Ovary (tissue), 9 donors: ENCODE measurements around the gene SMIM38. TPM values are rescaled to one million over a fixed set of nuclear protein-coding genes. Genes with fewer than 3 reads are reported as not detected.

Experiments used
- DNase-seq, 5 donors: peaks; one replicate each; pipeline ENCODE4 v3.0.0-alpha.2; 2019 to 2020
- H3K27ac ChIP-seq, 2 donors: fragments of 200-600 bp; one replicate each; pipeline versions ENCODE4 v1.5.1 to v1.8.0; 2019 to 2022
- H3K27me3 ChIP-seq: fragments of 200-600 bp; one replicate; pipeline ENCODE4 v1.8.0; 2022
- H3K36me3 ChIP-seq: fragments of 200-600 bp; sonication (generic); one replicate; pipeline ENCODE4 v1.5.1; 2019
- H3K4me1 ChIP-seq: one replicate; pipeline ENCODE4 v1.8.1; 2013; ENCODE audit warnings: mild to moderate bottlenecking, moderate library complexity; ENCODE audit not compliant: insufficient read depth
- H3K4me3 ChIP-seq: fragments of 200-600 bp; sonication (generic); one replicate; pipeline ENCODE4 v1.5.1; 2017
- H3K9me3 ChIP-seq, 2 donors: fragments of 200-600 bp in 1 of 2; sonication (generic) in 1 of 2; one replicate each; pipeline versions ENCODE4 v1.5.1 to v1.8.1; 2013 to 2019; ENCODE audit warnings: mild to moderate bottlenecking in 1 of 2, moderate library complexity in 1 of 2
- CTCF ChIP-seq, 3 donors: fragments of 450-650 bp in 2 of 3; fragments of 200-600 bp in 1 of 3; IDR thresholded peaks; one replicate each; pipeline versions ENCODE4 v1.5.1 to v1.8.0; 2016 to 2022; ENCODE audit warnings: antibody characterized with exemption in 3 of 3, mild to moderate bottlenecking in 1 of 3
- EP300 ChIP-seq: sonication (generic); formaldehyde crosslinking; IDR thresholded peaks from one replicate; pipeline ENCODE4 v1.6.1; 2017; ENCODE audit warnings: antibody characterized with exemption
- POLR2A ChIP-seq: fragments of 450-650 bp; IDR thresholded peaks from one replicate; pipeline ENCODE4 v1.6.1; 2017; ENCODE audit warnings: antibody characterized with exemption, mild to moderate bottlenecking, moderate library complexity
- WGBS, 3 donors: extraction: QIAGEN DNeasy Blood & Tissue Kit in 1 of 3; methylation state at CpG; one replicate each; pipeline versions ENCODE4 v1.1.5 to v1.1.7; 2013 to 2017; 5-methylcytosine and 5-hydroxymethylcytosine counted together
- intact Hi-C, 4 donors: fragments of 100-400 bp; cut with DNase I; formaldehyde crosslinking; loops; one replicate each; pipeline versions ENCODE4 v1.11.0 to v1.15.1; 2022 to 2023
- polyA plus RNA-seq, 2 donors: library from polyadenylated mRNA; stranded (reverse); fragments of 200-250 nt in 1 of 2; fragments of 350-450 nt in 1 of 2; fragmentation: Illumina TruSeq in 1 of 2; extraction: RNeasy Lipid Tissue Mini Kit (QIAGEN cat#74804) in 1 of 2; gene quantifications; one replicate each; pipeline ENCODE4 v1.2.3, GENCODE V29; 2013 to 2014
- total RNA-seq, 7 donors: library from RNA; depleted of rRNA in 2 of 7; stranded (reverse); fragments of >200 nt in 2 of 7; fragmentation: NEBNext Ultra II Directional in 3 of 7; extraction: Animal tissue kit (Norgen Biotek cat#: 25700) in 3 of 7; gene quantifications; one replicate each; pipeline versions ENCODE4 v1.1.0 to v1.2.4, GENCODE V29; 2016 to 2023
- donor health status: DM: no; HTN: no; CAD: no; lungs with moderate emphysema.
- donor health status: DM: no; HTN: no; CAD: no.
- donor health status: Bipolar disorder and iron deficiency.
- donor health status: DM: yes; HTN: yes; CAD: no.
- donor health status: DM: no; HTN: no; CAD: no.
- donor health status: DM: yes; HTN: yes; CAD: no.

Gene SMIM38
- total and polyA plus RNA-seq, 9 donors = 0.43 to 6.3 (median 2.1) TPM

GRCh38 chr11:69150175-69150574, 5.6 kb upstream of the SMIM38 start:
- Histone ChIP-seq H3K27ac (no peak overlapping the region), H3K4me3 (no peak overlapping the region), H3K27me3 (no peaks in the 10 kb centered on the region), H3K36me3 (no peaks in the 10 kb centered on the region), H3K9me3 (peaks cover 0 to 4% of the 10 kb centered on the region in 2 donors), H3K4me1 (no peaks in the 10 kb centered on the region)
- WGBS, 3 donors = 86 to 94% (median 91%) methylated on average over 3 of the region's 3 CpGs
- TF ChIP-seq POLR2A (no peak), EP300 (no peak), CTCF (IDR thresholded peaks at IDR 0.05) (no peak)
- no peak for DNase-seq
- intact Hi-C loops = no loop called here

GRCh38 chr11:69151836-69152235, 3.9 kb upstream of the SMIM38 start:
- TF ChIP-seq POLR2A (no peak), CTCF (IDR thresholded peaks at IDR 0.05) (no peak), EP300 (no peak)
- Histone ChIP-seq H3K9me3 (no peaks in the 10 kb centered on the region), H3K36me3 (no peaks in the 10 kb centered on the region), H3K27ac (no peak overlapping the region), H3K4me1 (peaks cover under 1% of the 10 kb centered on the region), H3K27me3 (no peaks in the 10 kb centered on the region), H3K4me3 (no peak overlapping the region)
- intact Hi-C loops = no loop called here
- 62 to 83% (median 80%) methylated on average over 10 of the region's 10 CpGs for WGBS, 3 donors
- no peak for DNase-seq

GRCh38 chr11:69152733-69153421, 2.9 kb upstream of the SMIM38 start:
- WGBS, 3 donors = 38 to 46% (median 41%) methylated on average over 23 of the region's 23 CpGs
- no peaks in the 10 kb centered on the region for H3K36me3 ChIP-seq
- TF ChIP-seq EP300 (no peak), CTCF (IDR thresholded peaks at IDR 0.05) (no peak), POLR2A (no peak)
- H3K9me3 ChIP-seq = no peaks in the 10 kb centered on the region
- no peak overlapping the region for H3K4me3 ChIP-seq
- no peaks in the 10 kb centered on the region for H3K27me3 ChIP-seq
- no peak overlapping the region for H3K27ac ChIP-seq
- no peak for DNase-seq
- peaks cover 2% of the 10 kb centered on the region for H3K4me1 ChIP-seq
- intact Hi-C loops = no loop called here

GRCh38 chr11:69153661-69154060, 2.1 kb upstream of the SMIM38 start:
- Histone ChIP-seq H3K27me3 (no peaks in the 10 kb centered on the region), H3K4me1 (peaks cover 2% of the 10 kb centered on the region), H3K9me3 (no peaks in the 10 kb centered on the region), H3K36me3 (no peaks in the 10 kb centered on the region), H3K27ac (no peak overlapping the region), H3K4me3 (no peak overlapping the region)
- WGBS, 3 donors = 54 to 69% (median 60%) methylated on average over 7 of the region's 7 CpGs
- no peak for DNase-seq
- intact Hi-C loops = no loop called here
- TF ChIP-seq EP300 (no peak), CTCF (IDR thresholded peaks at IDR 0.05) (no peak), POLR2A (no peak)
